Glutamatergic neuron (in vitro differentiated cells): ENCODE results near the gene MFAP2. TPM values are rescaled to one million over a fixed set of nuclear protein-coding genes. Genes with fewer than 3 reads are reported as not detected.

Experiments
- DNase-seq: peaks from one replicate; pipeline ENCODE4 v3.0.0; 2022
- H3K27ac Mint-ChIP-seq: one replicate; pipeline ENCODE4 v1.8.0; 2020; ENCODE audit warnings: mild to moderate bottlenecking, mixed read lengths, inconsistent platforms; ENCODE audit not compliant: unreplicated experiment
- H3K27me3 Mint-ChIP-seq: one replicate; pipeline ENCODE4 v1.8.0; 2020; ENCODE audit warnings: mild to moderate bottlenecking, moderate library complexity, mixed read lengths, inconsistent platforms; ENCODE audit not compliant: unreplicated experiment
- H3K36me3 Mint-ChIP-seq: one replicate; pipeline ENCODE4 v1.8.0; 2020; ENCODE audit warnings: mild to moderate bottlenecking, mixed read lengths, inconsistent platforms; ENCODE audit not compliant: unreplicated experiment
- H3K4me1 Mint-ChIP-seq: one replicate; pipeline ENCODE4 v1.8.0; 2020; ENCODE audit warnings: mild to moderate bottlenecking, low read depth, mixed read lengths, inconsistent platforms; ENCODE audit not compliant: unreplicated experiment
- H3K4me3 Mint-ChIP-seq: one replicate; pipeline ENCODE4 v1.8.0; 2020; ENCODE audit warnings: mild to moderate bottlenecking, mixed read lengths, inconsistent platforms; ENCODE audit not compliant: unreplicated experiment
- H3K9me3 Mint-ChIP-seq: one replicate; pipeline ENCODE4 v1.8.0; 2020; ENCODE audit warnings: mild to moderate bottlenecking, moderate library complexity, mixed read lengths, inconsistent platforms; ENCODE audit not compliant: unreplicated experiment
- CTCF ChIP-seq: fragments of 200-600 bp; sonication (generic); IDR thresholded peaks from one replicate; pipeline ENCODE4 v1.5.0; 2021; ENCODE audit not compliant: partially characterized antibody, unreplicated experiment
- total RNA-seq: library from RNA; stranded (reverse); fragmentation: NEBNext Ultra II Directional; extraction: Animal tissue kit (Norgen Biotek cat#: 25700); gene quantifications from one replicate; pipeline ENCODE4 v1.2.1, GENCODE V29; 2021; ENCODE audit not compliant: unreplicated experiment

MFAP2 gene
- total RNA-seq, 1 donor from 2014 or later: 2.1 TPM

- Mint-ChIP-seq H3K4me3 (no peak overlapping the region), H3K27me3 (no peaks in the 10 kb centered on the region), H3K4me1 (no peaks in the 10 kb centered on the region), H3K27ac (no peak overlapping the region), H3K36me3 (no peaks in the 10 kb centered on the region), H3K9me3 (no peaks in the 10 kb centered on the region)
- no peak for TF ChIP-seq CTCF
- DNase-seq: no peak
These were observed 44.3 kb upstream of the MFAP2 start for GRCh38 chr1:17024721-17025120.

GRCh38 chr1:17023573-17023972 lies 43.2 kb upstream of the MFAP2 start:
- Mint-ChIP-seq H3K27me3 (no peaks in the 10 kb centered on the region), H3K4me3 (no peak overlapping the region), H3K27ac (no peak overlapping the region), H3K9me3 (no peaks in the 10 kb centered on the region), H3K36me3 (no peaks in the 10 kb centered on the region), H3K4me1 (no peaks in the 10 kb centered on the region)
- no peak for DNase-seq
- TF ChIP-seq CTCF: no peak

- H3K9me3 Mint-ChIP-seq: no peaks in the 10 kb centered on the region
- no peaks in the 10 kb centered on the region for H3K36me3 Mint-ChIP-seq
- no peak for TF ChIP-seq CTCF
- H3K4me1 Mint-ChIP-seq: no peaks in the 10 kb centered on the region
- no peak for DNase-seq
- no peak overlapping the region for H3K4me3 Mint-ChIP-seq
- no peaks in the 10 kb centered on the region for H3K27me3 Mint-ChIP-seq
- H3K27ac Mint-ChIP-seq: no peak overlapping the region
These were observed 42.7 kb upstream of the MFAP2 start for GRCh38 chr1:17023102-17023501.

GRCh38 chr1:17021896-17022295 lies 41.5 kb upstream of the MFAP2 start:
- H3K27me3 Mint-ChIP-seq: no peaks in the 10 kb centered on the region
- H3K27ac Mint-ChIP-seq: no peak overlapping the region
- H3K36me3 Mint-ChIP-seq: no peaks in the 10 kb centered on the region
- no peaks in the 10 kb centered on the region for H3K4me1 Mint-ChIP-seq
- TF ChIP-seq CTCF: no peak
- DNase-seq: no peak
- H3K4me3 Mint-ChIP-seq: no peak overlapping the region
- H3K9me3 Mint-ChIP-seq: no peaks in the 10 kb centered on the region

- DNase-seq: no peak
- Mint-ChIP-seq H3K9me3 (no peaks in the 10 kb centered on the region), H3K4me1 (no peaks in the 10 kb centered on the region), H3K27ac (no peak overlapping the region), H3K27me3 (no peaks in the 10 kb centered on the region), H3K4me3 (no peak overlapping the region), H3K36me3 (no peaks in the 10 kb centered on the region)
- no peak for TF ChIP-seq CTCF
These were observed 40.1 kb upstream of the MFAP2 start for GRCh38 chr1:17020502-17020901.
